HFFc6 (cell line): ENCODE measurements around the gene FGGY. TPM values are rescaled to one million over a fixed set of nuclear protein-coding genes. Genes with fewer than 3 reads are reported as not detected.

Source experiments
- DNase-seq: peaks from one replicate; pipeline ENCODE4 v3.0.0-alpha.2; 2018
- H3K27ac Mint-ChIP-seq: 2 replicates; pipeline ENCODE4 v1.8.0; 2020; ENCODE audit warnings: mild to moderate bottlenecking, mixed read lengths
- H3K27me3 Mint-ChIP-seq: 2 replicates; pipeline ENCODE4 v1.8.0; 2021; ENCODE audit warnings: mild to moderate bottlenecking, moderate library complexity, mixed read lengths; ENCODE audit not compliant: insufficient read depth
- H3K36me3 Mint-ChIP-seq: 2 replicates; pipeline ENCODE4 v1.8.0; 2021; ENCODE audit warnings: low read depth, mixed read lengths
- H3K4me1 Mint-ChIP-seq: 2 replicates; pipeline ENCODE4 v1.8.0; 2020; ENCODE audit warnings: low read depth, mixed read lengths
- H3K4me3 Mint-ChIP-seq: 2 replicates; pipeline ENCODE4 v1.8.0; 2020; ENCODE audit warnings: mild to moderate bottlenecking, moderate library complexity, mixed read lengths
- H3K9me3 Mint-ChIP-seq: 2 replicates; pipeline ENCODE4 v1.8.0; 2020; ENCODE audit warnings: mild to moderate bottlenecking, mixed read lengths
- CTCF ChIP-seq: fragments of 200-600 bp; sonication (generic); IDR thresholded peaks from 2 replicates; pipeline ENCODE4 v1.5.0; 2021; ENCODE audit warnings: antibody characterized with exemption, mild to moderate bottlenecking
- total RNA-seq, 6 experiments: library from RNA; stranded (reverse); fragmentation: NEBNext Ultra II Directional; extraction: Animal tissue kit (Norgen Biotek cat#: 25700); gene quantifications; 2 replicates in 1 of 6; 3 replicates in 5 of 6; pipeline ENCODE4 v1.2.3, GENCODE V29; 2021

The FGGY gene
- total RNA-seq, 6 experiments from 2014 or later, result 16.4 to 20.1 (median 18.7) TPM

- Mint-ChIP-seq H3K9me3 (no peaks in the 10 kb centered on the region), H3K27ac (no peak overlapping the region), H3K27me3 (no peaks in the 10 kb centered on the region), H3K36me3 (peaks cover 10% of the 10 kb centered on the region; the same call in 1 of the 2 replicates), H3K4me3 (no peak overlapping the region), H3K4me1 (no peaks in the 10 kb centered on the region)
- TF ChIP-seq CTCF, result no peak
- DNase-seq, result no peak
These were observed 217.4 kb downstream of the FGGY start for GRCh38 chr1:59514061-59514909.

DNA sequence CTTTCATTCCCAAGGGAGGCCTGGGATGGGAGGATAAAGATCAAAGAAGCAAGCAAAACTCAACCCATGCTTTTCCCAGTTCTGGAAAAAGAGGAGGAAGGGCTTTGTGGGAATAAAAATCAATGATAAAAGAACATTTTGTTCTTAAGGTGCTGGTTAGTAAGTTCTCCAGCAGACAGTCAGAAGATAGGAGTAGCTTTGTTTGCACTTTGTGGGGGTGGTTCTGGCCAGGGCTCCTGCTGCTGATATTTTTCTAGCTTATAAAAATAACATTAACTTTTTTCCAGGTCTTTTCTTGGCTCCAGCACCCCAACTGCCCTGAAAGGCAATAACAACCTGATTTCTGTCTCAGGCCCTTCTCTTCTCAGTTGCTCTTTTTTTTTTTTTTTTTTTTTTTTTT lies 220.0 kb downstream of the FGGY start:
- DNase-seq, result no peak
- H3K4me3 Mint-ChIP-seq, result no peak overlapping the region
- TF ChIP-seq CTCF, result no peak
- H3K9me3 Mint-ChIP-seq, result no peaks in the 10 kb centered on the region
- no peaks in the 10 kb centered on the region for H3K27me3 Mint-ChIP-seq
- H3K27ac Mint-ChIP-seq, result no peak overlapping the region
- H3K4me1 Mint-ChIP-seq, result peaks cover 24% of the 10 kb centered on the region
- H3K36me3 Mint-ChIP-seq, result peaks cover 10% of the 10 kb centered on the region; the same call in 1 of the 2 replicates

- Mint-ChIP-seq H3K4me1 (peaks cover 31% of the 10 kb centered on the region), H3K9me3 (no peaks in the 10 kb centered on the region), H3K36me3 (peaks cover 3% of the 10 kb centered on the region; the same call in 1 of the 2 replicates), H3K27ac (peak overlapping the region; percentile 86), H3K4me3 (peak overlapping the region; percentile 10), H3K27me3 (no peaks in the 10 kb centered on the region)
- TF ChIP-seq CTCF, result no peak
- DNase-seq, result peak; percentile 21
These were observed 223.3 kb downstream of the FGGY start for GRCh38 chr1:59520194-59520593.

DNA sequence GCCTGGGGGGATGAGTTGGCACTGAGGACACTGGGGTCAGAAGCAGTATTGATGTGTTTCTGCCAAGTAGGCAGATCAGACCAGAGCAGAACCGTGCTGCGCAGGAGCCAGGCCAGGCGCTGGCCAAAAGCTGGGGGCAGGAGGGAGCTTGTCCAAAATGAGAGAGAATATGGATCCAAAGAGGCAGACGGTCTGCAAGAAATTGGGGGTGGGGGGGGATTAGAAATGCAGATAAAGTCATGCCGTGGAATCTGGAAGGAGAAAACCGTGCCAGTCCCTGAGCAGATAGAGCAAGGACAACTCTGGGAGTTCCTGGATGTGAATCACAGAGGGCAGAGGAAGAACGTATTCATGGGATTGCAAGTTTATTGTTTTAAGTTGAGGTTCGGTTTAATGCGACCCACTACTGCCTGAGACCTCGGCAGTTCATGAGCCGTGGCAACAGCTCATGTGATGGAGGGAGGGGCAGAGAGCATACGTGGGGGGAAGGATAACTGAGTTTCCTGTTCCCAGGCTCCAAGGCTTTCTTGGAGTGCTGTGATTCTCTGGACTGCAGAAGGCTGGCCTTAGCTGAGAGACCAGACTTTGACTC lies 224.0 kb downstream of the FGGY start:
- Mint-ChIP-seq H3K27ac (peak overlapping the region; percentile 86), H3K9me3 (no peaks in the 10 kb centered on the region), H3K36me3 (no peaks in the 10 kb centered on the region), H3K4me3 (peak overlapping the region; percentile 75), H3K27me3 (no peaks in the 10 kb centered on the region), H3K4me1 (peaks cover 33% of the 10 kb centered on the region)
- DNase-seq, result peak; percentile 75
- TF ChIP-seq CTCF, result no peak

GRCh38 chr1:59521456-59521855 lies 224.6 kb downstream of the FGGY start:
- DNase-seq, result peak; percentile 36
- H3K27me3 Mint-ChIP-seq, result no peaks in the 10 kb centered on the region

More at GRCh38 chr1:59521456-59521855, 224.6 kb downstream of the FGGY start:
- no peaks in the 10 kb centered on the region for H3K36me3 Mint-ChIP-seq
- H3K4me1 Mint-ChIP-seq, result peaks cover 38% of the 10 kb centered on the region
- peak overlapping the region; percentile 86 for H3K27ac Mint-ChIP-seq
- H3K4me3 Mint-ChIP-seq, result peak overlapping the region; percentile 75
- TF ChIP-seq CTCF, result no peak
- no peaks in the 10 kb centered on the region for H3K9me3 Mint-ChIP-seq
